Measurements from ENCODE around the gene ZNF345.

The ZNF345 gene

GRCh38 chr19:36876993-36877938, 26.6 kb downstream of the ZNF345 start:
- H3K4me3 Mint-ChIP-seq, result no peak overlapping the region
- H3K27me3 Mint-ChIP-seq, result no peaks in the 10 kb centered on the region
- no peak overlapping the region for H3K27ac Mint-ChIP-seq
- no peaks in the 10 kb centered on the region for H3K4me1 Mint-ChIP-seq
- H3K36me3 Mint-ChIP-seq, result peaks cover 54% of the 10 kb centered on the region
- ATAC-seq (ENCODE audit: low read depth) (no peak), DNase-seq (ENCODE audit: low spot score in 2 of 2) (no peak)
- peaks cover 26% of the 10 kb centered on the region for H3K9me3 Mint-ChIP-seq

GRCh38 chr19:36891768-36892357, 41.2 kb downstream of the ZNF345 start:
- Mint-ChIP-seq H3K27ac (no peak overlapping the region), H3K36me3 (peaks cover 64% of the 10 kb centered on the region), H3K4me3 (no peak overlapping the region), H3K27me3 (no peaks in the 10 kb centered on the region), H3K9me3 (peaks cover 40% of the 10 kb centered on the region), H3K4me1 (no peaks in the 10 kb centered on the region)
- ATAC-seq (ENCODE audit: low read depth) (no peak), DNase-seq (ENCODE audit: low spot score in 2 of 2) (no peak)

GRCh38 chr19:36894849-36895383, 44.2 kb downstream of the ZNF345 start:
- H3K27me3 Mint-ChIP-seq, result no peaks in the 10 kb centered on the region
- H3K4me3 Mint-ChIP-seq, result no peak overlapping the region
- no peak for DNase-seq (ENCODE audit: low spot score in 2 of 2)
- H3K4me1 Mint-ChIP-seq, result no peaks in the 10 kb centered on the region
- H3K27ac Mint-ChIP-seq, result no peak overlapping the region
- peaks cover 38% of the 10 kb centered on the region for H3K9me3 Mint-ChIP-seq
- peaks cover 74% of the 10 kb centered on the region for H3K36me3 Mint-ChIP-seq
- no peak for ATAC-seq (ENCODE audit: low read depth)

GRCh38 chr19:36898422-36898821, 47.7 kb downstream of the ZNF345 start:
- Mint-ChIP-seq H3K27me3 (no peaks in the 10 kb centered on the region), H3K27ac (no peak overlapping the region), H3K9me3 (peaks cover 32% of the 10 kb centered on the region), H3K36me3 (peaks cover 76% of the 10 kb centered on the region), H3K4me1 (no peaks in the 10 kb centered on the region), H3K4me3 (no peak overlapping the region)
- ATAC-seq (ENCODE audit: low read depth) (no peak), DNase-seq (ENCODE audit: low spot score in 2 of 2) (no peak)

DNA sequence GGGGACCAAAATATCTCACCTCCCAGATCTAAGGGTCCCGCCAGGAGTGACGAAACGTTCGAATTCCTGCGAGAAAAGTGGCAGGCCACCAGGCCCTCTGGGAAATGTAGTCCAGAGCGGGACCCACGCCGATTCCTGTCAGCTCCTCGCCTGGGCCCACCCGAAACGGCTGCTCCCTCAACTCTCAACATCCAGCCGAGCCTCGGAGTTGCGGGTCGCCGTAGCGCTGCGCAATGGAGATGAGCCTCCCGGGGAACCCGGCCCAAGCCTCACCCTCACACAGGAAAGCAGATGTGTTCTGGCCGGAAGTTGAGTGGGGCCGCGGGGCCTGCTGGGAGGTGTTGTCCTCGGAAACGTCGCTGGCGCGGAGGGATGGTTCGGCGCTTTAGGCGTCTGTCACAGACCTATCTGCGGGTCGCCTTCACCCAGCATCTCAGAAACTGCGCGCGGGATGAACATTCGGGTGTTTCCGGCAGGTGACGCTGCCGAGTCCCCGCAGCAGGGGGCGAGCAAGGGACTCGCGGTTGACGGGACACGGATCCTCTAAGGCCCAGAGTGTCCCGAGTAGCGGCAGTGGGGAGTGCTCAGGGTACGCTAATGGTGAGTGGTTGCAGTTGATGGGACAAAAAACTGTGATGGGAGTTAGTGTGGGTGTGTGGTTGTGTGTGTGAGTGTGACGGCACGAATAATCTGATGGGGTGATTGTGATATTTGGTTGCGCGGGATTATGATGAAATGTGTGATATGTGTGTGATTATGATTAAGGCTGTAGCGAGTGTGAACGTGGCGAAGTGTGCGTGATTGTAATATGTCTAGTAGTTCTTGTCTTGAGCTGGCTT, 65.5 kb downstream of the ZNF345 start, which contains the start of the genes ZNF568 and ZNF829:
ZNF568 (plus strand) TSS at position 341 of the 839 bp plus-strand sequence. CDS start 6,439 bp downstream, outside the sequence.
ZNF829 (minus strand) TSS at position 300 of the 839 bp plus-strand sequence. CDS start 1,124 bp downstream, outside the sequence.
- peak; percentile 93 for ATAC-seq (ENCODE audit: low read depth)
- peak within 1 kb of the TSS; percentile 90 for H3K4me3 Mint-ChIP-seq
- peaks cover 15% of the 10 kb centered on the region for H3K4me1 Mint-ChIP-seq
- peak within 1 kb of the TSS; percentile 86 for H3K27ac Mint-ChIP-seq
- no peaks in the 10 kb centered on the region for H3K27me3 Mint-ChIP-seq
- peak; percentile 83 for DNase-seq (ENCODE audit: low spot score in 2 of 2)
- peaks cover 31% of the 10 kb centered on the region for H3K36me3 Mint-ChIP-seq
- peaks cover 6% of the 10 kb centered on the region for H3K9me3 Mint-ChIP-seq

GRCh38 chr19:36916991-36917390, 66.3 kb downstream of the ZNF345 start:
- Mint-ChIP-seq H3K36me3 (peaks cover 31% of the 10 kb centered on the region), H3K9me3 (peaks cover 8% of the 10 kb centered on the region), H3K4me3 (peak overlapping the region; percentile 90), H3K27ac (peak overlapping the region; percentile 86), H3K4me1 (peaks cover 15% of the 10 kb centered on the region), H3K27me3 (no peaks in the 10 kb centered on the region)
- ATAC-seq (ENCODE audit: low read depth) (no peak), DNase-seq (ENCODE audit: low spot score in 2 of 2) (no peak)

DNA sequence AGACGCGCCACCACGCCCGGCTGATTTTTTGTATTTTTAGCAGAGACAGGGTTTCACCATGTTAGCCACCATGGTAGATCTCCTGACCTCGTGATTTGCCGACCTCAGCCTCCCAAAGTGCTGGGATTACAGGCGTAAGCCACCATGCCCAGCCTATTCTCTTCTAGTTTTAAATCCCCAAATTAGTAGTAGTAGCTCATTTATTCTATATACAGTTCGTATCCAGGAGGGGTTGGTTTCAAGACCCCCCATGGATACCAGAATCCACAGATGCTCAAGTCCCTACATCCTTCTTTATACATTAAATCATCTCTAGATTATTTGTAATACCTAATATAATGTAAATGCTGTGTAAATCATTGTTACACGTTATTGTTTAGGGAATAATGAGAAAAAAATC, 67.4 kb downstream of the ZNF345 start:
- no peak for DNase-seq (ENCODE audit: low spot score in 2 of 2)
- Mint-ChIP-seq H3K4me3 (no peak overlapping the region), H3K27me3 (no peaks in the 10 kb centered on the region), H3K4me1 (peaks cover 15% of the 10 kb centered on the region), H3K9me3 (peaks cover 11% of the 10 kb centered on the region), H3K36me3 (peaks cover 37% of the 10 kb centered on the region), H3K27ac (no peak overlapping the region)
- ATAC-seq (ENCODE audit: low read depth), result no peak

Measured in memory B cell (primary cell).